Natural killer cell (primary cell): Measurements from ENCODE around the gene CDH6. TPM values are rescaled to one million over a fixed set of nuclear protein-coding genes. Genes with fewer than 3 reads are reported as not detected.

Experiments
- ATAC-seq, 3 donors: fragments of 150-1000 bp in 2 of 3; fragments of 200-7000 bp in 1 of 3; cut with Tn5 transposase; 1 replicate in 1 of 3; 2 replicates in 2 of 3; pipeline ENCODE4 v1.10.0; 2021; ENCODE audit warnings: mild to moderate bottlenecking in 2 of 3, moderate library complexity in 2 of 3
- DNase-seq, 2 donors: peaks; one replicate each; pipeline versions ENCODE4 v3.0.0 to v3.0.0-alpha.2; 2013 to 2021; ENCODE audit warnings: mixed read lengths in 1 of 2
- H3K27ac ChIP-seq: one replicate; pipeline ENCODE4 v1.5.1; 2013; ENCODE audit warnings: mild to moderate bottlenecking, low read length
- H3K27me3 ChIP-seq: one replicate; pipeline ENCODE4 v1.6.1; 2013; ENCODE audit warnings: low read length; ENCODE audit not compliant: control insufficient read depth, insufficient read depth
- H3K36me3 ChIP-seq: one replicate; pipeline ENCODE4 v1.6.1; 2013; ENCODE audit warnings: low read length; ENCODE audit not compliant: control insufficient read depth, insufficient read depth
- H3K4me1 ChIP-seq: one replicate; pipeline ENCODE4 v1.6.1; 2013; ENCODE audit warnings: low read length; ENCODE audit not compliant: control insufficient read depth, insufficient read depth
- H3K4me3 ChIP-seq: one replicate; pipeline ENCODE4 v1.5.1; 2013; ENCODE audit warnings: low read length
- H3K9me3 ChIP-seq: one replicate; pipeline ENCODE4 v1.6.1; 2013; ENCODE audit warnings: low read length; ENCODE audit not compliant: control insufficient read depth, insufficient read depth
- H3K27ac Mint-ChIP-seq, 2 donors: one replicate each; pipeline ENCODE4 v1.8.0; 2022; ENCODE audit warnings: mild to moderate bottlenecking in 2 of 2, mixed read lengths in 2 of 2, moderate library complexity in 1 of 2
- H3K27me3 Mint-ChIP-seq, 2 donors: one replicate each; pipeline ENCODE4 v1.8.0; 2022; ENCODE audit warnings: low read depth in 2 of 2, mixed read lengths in 2 of 2
- H3K36me3 Mint-ChIP-seq: one replicate; pipeline ENCODE4 v1.8.0; 2022; ENCODE audit warnings: mixed read lengths
- H3K4me1 Mint-ChIP-seq, 2 donors: one replicate each; pipeline ENCODE4 v1.8.0; 2022; ENCODE audit warnings: mixed read lengths in 2 of 2
- H3K4me3 Mint-ChIP-seq: one replicate; pipeline ENCODE4 v1.8.0; 2022; ENCODE audit warnings: mild to moderate bottlenecking, moderate library complexity, mixed read lengths
- H3K9me3 Mint-ChIP-seq, 2 donors: one replicate each; pipeline ENCODE4 v1.8.0; 2022; ENCODE audit warnings: mixed read lengths in 2 of 2
- WGBS: methylation state at CpG from one replicate; pipeline ENCODE4 v1.1.7; 2013; ENCODE audit warnings: missing lambda C conversion rate; ENCODE audit not compliant: insufficient coverage; 5-methylcytosine and 5-hydroxymethylcytosine counted together
- intact Hi-C: fragments of 100-400 bp; cut with micrococcal nuclease; formaldehyde crosslinking; loops from one replicate; pipeline ENCODE4 v1.14.2; 2022
- total RNA-seq, 4 donors: library from RNA; stranded (reverse); fragments of 120-200 nt in 1 of 4; gene quantifications; one replicate each; pipeline versions ENCODE4 v1.2.3 to v1.2.4, GENCODE V29; 2013 to 2022
- TF ChIP-seq, protein P1 (sequence below): fragments of 200-600 bp; IDR thresholded peaks from one replicate; pipeline ENCODE4 v1.8.0; 2022; ENCODE audit warnings: antibody characterized with exemption

CDH6 gene
- total RNA-seq, 3 donors from 2014 or later (not counting 1 experiment from before 2014, with no cell fraction given): not detected

DNA sequence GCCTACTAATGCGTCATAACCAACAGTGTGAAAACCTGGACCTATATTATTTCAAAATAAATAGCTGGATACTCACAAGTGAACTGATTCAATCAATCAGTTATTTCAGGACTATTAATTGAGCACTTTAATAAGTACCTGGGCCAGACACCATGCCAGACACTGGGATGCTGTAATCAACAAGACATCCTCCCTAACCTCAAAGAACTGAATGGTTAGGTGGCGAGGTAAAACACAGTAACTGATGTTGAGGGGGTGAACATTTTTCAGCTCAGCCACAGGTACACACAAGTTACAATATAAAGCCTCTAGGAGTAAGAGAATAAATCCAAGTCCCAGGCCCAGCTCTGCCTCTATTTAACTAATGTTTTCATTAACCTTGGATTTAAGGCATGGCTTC is 24.0 kb downstream of the CDH6 start:
- WGBS: 94% methylated on average over 1 of the region's 2 CpGs
- H3K27ac Mint-ChIP-seq: no peak overlapping the region
- ATAC-seq (no peak), DNase-seq (no peak)
- H3K27me3 ChIP-seq: no peaks in the 10 kb centered on the region
- no peak overlapping the region for H3K4me3 Mint-ChIP-seq
- intact Hi-C loops: no loop called here
- H3K4me3 ChIP-seq: no peak overlapping the region
- H3K4me1 Mint-ChIP-seq: no peaks in the 10 kb centered on the region
- H3K27ac ChIP-seq: no peak overlapping the region
- no peaks in the 10 kb centered on the region for H3K36me3 ChIP-seq
- no peaks in the 10 kb centered on the region for H3K4me1 ChIP-seq
- H3K9me3 Mint-ChIP-seq: peaks cover 0 to 2% of the 10 kb centered on the region in 2 donors
- H3K36me3 Mint-ChIP-seq: no peaks in the 10 kb centered on the region
- H3K27me3 Mint-ChIP-seq: peaks cover 0 to 3% of the 10 kb centered on the region in 2 donors
- no peaks in the 10 kb centered on the region for H3K9me3 ChIP-seq
- TF ChIP-seq, protein P1, sequence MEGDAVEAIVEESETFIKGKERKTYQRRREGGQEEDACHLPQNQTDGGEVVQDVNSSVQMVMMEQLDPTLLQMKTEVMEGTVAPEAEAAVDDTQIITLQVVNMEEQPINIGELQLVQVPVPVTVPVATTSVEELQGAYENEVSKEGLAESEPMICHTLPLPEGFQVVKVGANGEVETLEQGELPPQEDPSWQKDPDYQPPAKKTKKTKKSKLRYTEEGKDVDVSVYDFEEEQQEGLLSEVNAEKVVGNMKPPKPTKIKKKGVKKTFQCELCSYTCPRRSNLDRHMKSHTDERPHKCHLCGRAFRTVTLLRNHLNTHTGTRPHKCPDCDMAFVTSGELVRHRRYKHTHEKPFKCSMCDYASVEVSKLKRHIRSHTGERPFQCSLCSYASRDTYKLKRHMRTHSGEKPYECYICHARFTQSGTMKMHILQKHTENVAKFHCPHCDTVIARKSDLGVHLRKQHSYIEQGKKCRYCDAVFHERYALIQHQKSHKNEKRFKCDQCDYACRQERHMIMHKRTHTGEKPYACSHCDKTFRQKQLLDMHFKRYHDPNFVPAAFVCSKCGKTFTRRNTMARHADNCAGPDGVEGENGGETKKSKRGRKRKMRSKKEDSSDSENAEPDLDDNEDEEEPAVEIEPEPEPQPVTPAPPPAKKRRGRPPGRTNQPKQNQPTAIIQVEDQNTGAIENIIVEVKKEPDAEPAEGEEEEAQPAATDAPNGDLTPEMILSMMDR: no peak

DNA sequence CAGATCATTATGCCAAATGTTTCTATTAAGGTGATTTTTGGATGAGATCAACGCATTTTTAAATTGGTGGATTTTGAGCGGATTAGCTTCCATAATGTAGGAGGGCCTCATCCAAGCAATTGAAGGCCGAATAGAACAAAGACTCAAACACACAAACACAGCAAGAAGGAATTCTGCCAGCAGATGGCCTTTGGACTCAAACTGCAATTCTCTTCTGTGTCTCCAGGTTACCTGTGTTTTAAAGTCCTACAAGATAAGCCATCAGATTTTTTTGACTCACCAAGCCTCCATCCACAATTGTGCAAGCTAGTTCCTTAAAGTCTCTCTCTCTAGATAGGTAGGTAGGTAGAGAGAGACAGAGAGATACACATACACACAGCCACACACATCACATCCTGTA is 25.5 kb downstream of the CDH6 start:
- intact Hi-C loops: no loop called here

DNA sequence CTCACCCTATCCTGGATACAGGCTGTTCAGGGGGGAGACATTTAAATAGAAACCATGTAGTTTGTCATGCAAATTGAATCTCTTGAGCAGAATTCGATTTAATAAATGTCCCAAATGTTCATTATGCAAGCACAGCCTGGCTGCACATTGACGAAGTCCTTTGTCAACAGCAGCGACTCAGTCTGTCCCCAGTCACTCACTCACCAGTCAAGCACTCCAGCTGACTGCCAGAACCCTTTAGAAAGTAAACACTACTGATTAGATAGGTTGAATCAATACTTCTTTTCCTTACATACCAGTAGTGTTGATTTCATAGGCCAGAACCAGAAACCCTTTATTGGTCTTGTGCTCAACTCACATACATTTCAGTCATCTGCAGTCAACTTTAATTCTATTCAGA is 27.5 kb downstream of the CDH6 start:
- DNase-seq: no peak
- intact Hi-C loops: no loop called here
- Mint-ChIP-seq H3K27me3 (peaks cover 0 to 5% of the 10 kb centered on the region in 2 donors), H3K4me1 (no peaks in the 10 kb centered on the region), H3K4me3 (no peak overlapping the region), H3K36me3 (no peaks in the 10 kb centered on the region), H3K27ac (no peak overlapping the region), H3K9me3 (peaks cover 4% of the 10 kb centered on the region in 2 donors)
- H3K4me1 ChIP-seq: no peaks in the 10 kb centered on the region
- no peaks in the 10 kb centered on the region for H3K27me3 ChIP-seq
- WGBS: 76% methylated on average over 3 of the region's 3 CpGs
- no peak overlapping the region for H3K4me3 ChIP-seq
- H3K9me3 ChIP-seq: no peaks in the 10 kb centered on the region
- H3K27ac ChIP-seq: no peak overlapping the region
- H3K36me3 ChIP-seq: no peaks in the 10 kb centered on the region
- ATAC-seq: no peak
- TF ChIP-seq, protein P1: no peak

More for the DNA sequence above, 25.5 kb downstream of the CDH6 start:
- no peaks in the 10 kb centered on the region for H3K4me1 Mint-ChIP-seq
- no peak overlapping the region for H3K4me3 Mint-ChIP-seq
- H3K27ac Mint-ChIP-seq: no peak overlapping the region
- peaks cover 4% of the 10 kb centered on the region in 2 donors for H3K9me3 Mint-ChIP-seq
- no peaks in the 10 kb centered on the region for H3K4me1 ChIP-seq
- ATAC-seq (no peak), DNase-seq (no peak)
- WGBS: 89% methylated on average over 3 of the region's 3 CpGs
- H3K27me3 ChIP-seq: no peaks in the 10 kb centered on the region
- TF ChIP-seq, protein P1: no peak
- H3K27me3 Mint-ChIP-seq: peaks cover 0 to 5% of the 10 kb centered on the region in 2 donors
- H3K27ac ChIP-seq: no peak overlapping the region
- H3K36me3 Mint-ChIP-seq: no peaks in the 10 kb centered on the region
- no peaks in the 10 kb centered on the region for H3K9me3 ChIP-seq
- no peak overlapping the region for H3K4me3 ChIP-seq
- H3K36me3 ChIP-seq: no peaks in the 10 kb centered on the region

DNA sequence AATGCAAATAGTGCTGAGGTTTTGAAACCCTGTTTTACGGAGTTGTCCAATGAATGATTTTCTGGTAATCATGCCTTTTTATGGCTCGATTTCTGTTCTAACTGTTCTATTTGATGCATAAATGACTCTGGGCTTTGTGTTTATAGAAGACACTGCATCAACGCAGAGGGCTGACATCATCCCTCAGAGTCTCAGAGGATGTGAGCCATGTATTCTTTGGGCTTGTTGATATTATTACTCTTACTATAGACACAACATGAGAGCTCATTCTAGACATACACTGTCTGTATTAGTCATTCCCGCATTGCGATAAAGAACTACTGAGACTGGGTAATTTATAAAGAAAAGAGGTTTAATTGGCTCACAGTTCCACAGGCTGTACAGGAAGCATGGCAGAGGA is 31.6 kb downstream of the CDH6 start:
- 94% methylated on average over 5 of the region's 5 CpGs for WGBS
- no peak for ATAC-seq
- TF ChIP-seq, protein P1: no peak
- intact Hi-C loops: no loop called here
- Histone ChIP-seq H3K9me3 (no peaks in the 10 kb centered on the region), H3K27ac (no peak overlapping the region), H3K36me3 (no peaks in the 10 kb centered on the region), H3K4me3 (no peak overlapping the region), H3K4me1 (no peaks in the 10 kb centered on the region), H3K27me3 (no peaks in the 10 kb centered on the region)
- H3K27me3 Mint-ChIP-seq: peaks cover 0 to 2% of the 10 kb centered on the region in 2 donors
- no peak for DNase-seq
- no peak overlapping the region for H3K27ac Mint-ChIP-seq
- H3K4me3 Mint-ChIP-seq: no peak overlapping the region
- H3K9me3 Mint-ChIP-seq: peaks cover 4 to 8% of the 10 kb centered on the region in 2 donors
- no peaks in the 10 kb centered on the region for H3K36me3 Mint-ChIP-seq
- H3K4me1 Mint-ChIP-seq: no peaks in the 10 kb centered on the region
